Measurements from ENCODE around the gene PRXL2C.
"Not testable (repeated sequence)": the region's sequence is repeated elsewhere in the genome, so short reads cannot be mapped to it uniquely, and the experiment has no call there.

PRXL2C gene

GRCh38 chr9:96680812-96681499, 25.8 kb upstream of the PRXL2C start:
- Histone ChIP-seq H3K79me2 (ENCODE audit: control insufficient read depth, low read length) (no peaks in the 10 kb centered on the region), H3K4me2 (ENCODE audit: low read length) (no peak overlapping the region), H3K36me3 (ENCODE audit: control insufficient read depth, low read length) (no peaks in the 10 kb centered on the region)

GRCh38 chr9:96674906-96675538, 19.9 kb upstream of the PRXL2C start:
- Histone ChIP-seq H3K9me2 (replicated peaks; ENCODE audit: control insufficient read depth, low read length) (no peaks in the 10 kb centered on the region), H3K4me1 (ENCODE audit: control insufficient read depth, low read length) (no peaks in the 10 kb centered on the region), H3K27me3 (ENCODE audit: control insufficient read depth, low read length) (no peaks in the 10 kb centered on the region), H3K4me2 (ENCODE audit: low read length) (no peak overlapping the region), H3K9me3 (ENCODE audit: control insufficient read depth, insufficient read depth, low read length) (no peaks in the 10 kb centered on the region), H3K79me2 (ENCODE audit: control insufficient read depth, low read length) (no peaks in the 10 kb centered on the region), H3K36me3 (ENCODE audit: control insufficient read depth, low read length) (no peaks in the 10 kb centered on the region), H3F3A (ENCODE audit: control insufficient read depth, insufficient read depth) (no peaks in the 10 kb centered on the region), H3K27ac (ENCODE audit: low read depth, low read length) (no peak overlapping the region), H4K20me1 (ENCODE audit: control insufficient read depth, insufficient read depth, low read depth, low read length) (no peaks in the 10 kb centered on the region), H3K4me3 (ENCODE audit: low read length) (no peak overlapping the region)
- TF ChIP-seq CTCF (IDR thresholded peaks at IDR 0.05; ENCODE audit: low read depth, low read length, poor library complexity, severe bottlenecking) (no peak), EZH2phosphoT487 (IDR thresholded peaks at IDR 0.05; ENCODE audit: borderline replicate concordance, low read length) (no peak)

More at GRCh38 chr9:96680812-96681499, 25.8 kb upstream of the PRXL2C start:
- Histone ChIP-seq H3K9me3 (ENCODE audit: control insufficient read depth, insufficient read depth, low read length) (no peaks in the 10 kb centered on the region), H3K4me1 (ENCODE audit: control insufficient read depth, low read length) (no peaks in the 10 kb centered on the region), H3K4me3 (ENCODE audit: low read length) (no peak overlapping the region), H3K27ac (ENCODE audit: low read depth, low read length) (no peak overlapping the region), H3K9me2 (replicated peaks; ENCODE audit: control insufficient read depth, low read length) (no peaks in the 10 kb centered on the region), H3F3A (ENCODE audit: control insufficient read depth, insufficient read depth) (no peaks in the 10 kb centered on the region), H3K27me3 (ENCODE audit: control insufficient read depth, low read length) (no peaks in the 10 kb centered on the region), H4K20me1 (ENCODE audit: control insufficient read depth, insufficient read depth, low read depth, low read length) (no peaks in the 10 kb centered on the region)
- TF ChIP-seq CTCF (IDR thresholded peaks at IDR 0.05; ENCODE audit: low read depth, low read length, poor library complexity, severe bottlenecking), result no peak
- no peak for TF ChIP-seq EZH2phosphoT487 (IDR thresholded peaks at IDR 0.05; ENCODE audit: borderline replicate concordance, low read length)

GRCh38 chr9:96673786-96674185, 18.7 kb upstream of the PRXL2C start:
- H3F3A ChIP-seq (ENCODE audit: control insufficient read depth, insufficient read depth); H3K27me3 ChIP-seq (ENCODE audit: control insufficient read depth, low read length); H3K9me2 ChIP-seq (replicated peaks; ENCODE audit: control insufficient read depth, low read length); H3K9me3 ChIP-seq (ENCODE audit: control insufficient read depth, insufficient read depth, low read length); H3K4me3 ChIP-seq (ENCODE audit: low read length); H3K27ac ChIP-seq (ENCODE audit: low read depth, low read length); H3K79me2 ChIP-seq (ENCODE audit: control insufficient read depth, low read length); H3K4me1 ChIP-seq (ENCODE audit: control insufficient read depth, low read length); H3K36me3 ChIP-seq (ENCODE audit: control insufficient read depth, low read length); H4K20me1 ChIP-seq (ENCODE audit: control insufficient read depth, insufficient read depth, low read depth, low read length); H3K4me2 ChIP-seq (ENCODE audit: low read length): not testable (repeated sequence)

- Histone ChIP-seq H3F3A (ENCODE audit: control insufficient read depth, insufficient read depth) (no peaks in the 10 kb centered on the region), H3K9me3 (ENCODE audit: control insufficient read depth, insufficient read depth, low read length) (no peaks in the 10 kb centered on the region), H3K79me2 (ENCODE audit: control insufficient read depth, low read length) (no peaks in the 10 kb centered on the region), H3K36me3 (ENCODE audit: control insufficient read depth, low read length) (no peaks in the 10 kb centered on the region), H4K20me1 (ENCODE audit: control insufficient read depth, insufficient read depth, low read depth, low read length) (no peaks in the 10 kb centered on the region), H3K4me1 (ENCODE audit: control insufficient read depth, low read length) (no peaks in the 10 kb centered on the region), H3K27me3 (ENCODE audit: control insufficient read depth, low read length) (no peaks in the 10 kb centered on the region), H3K27ac (ENCODE audit: low read depth, low read length) (no peak overlapping the region), H3K9me2 (replicated peaks; ENCODE audit: control insufficient read depth, low read length) (no peaks in the 10 kb centered on the region), H3K4me2 (ENCODE audit: low read length) (no peak overlapping the region), H3K4me3 (ENCODE audit: low read length) (no peak overlapping the region)
- TF ChIP-seq CTCF (IDR thresholded peaks at IDR 0.05; ENCODE audit: low read depth, low read length, poor library complexity, severe bottlenecking), result no peak
- no peak for TF ChIP-seq EZH2phosphoT487 (IDR thresholded peaks at IDR 0.05; ENCODE audit: borderline replicate concordance, low read length)
These were observed 13.9 kb upstream of the PRXL2C start for GRCh38 chr9:96668868-96669534.
